SU-DHL-6 (cell line): Measurements from ENCODE around the gene SORCS2.

Experiments
- H2AFZ ChIP-seq: fragments of 200-600 bp; sonication (generic); 2 replicates; pipeline ENCODE4 v1.6.1; 2014; ENCODE audit warnings: low read depth, mild to moderate bottlenecking, moderate library complexity, mixed read lengths, antibody characterized with exemption, low read length; ENCODE audit not compliant: severe bottlenecking
- H3F3A ChIP-seq: fragments of 200-600 bp; shearing (Covaris generic); 2 replicates; pipeline ENCODE4 v1.6.0; 2016; ENCODE audit warnings: antibody characterized with exemption, mild to moderate bottlenecking; ENCODE audit not compliant: insufficient read depth
- H3K27ac ChIP-seq: fragments of 200-600 bp; sonication (generic); 2 replicates; pipeline ENCODE4 v1.5.1; 2016; ENCODE audit warnings: low read depth, mild to moderate bottlenecking, low read length, moderate library complexity, mixed read lengths
- H3K27me3 ChIP-seq: fragments of 200-600 bp; sonication (generic), shearing (Covaris generic); 2 replicates; pipeline ENCODE4 v1.6.0; 2014; ENCODE audit warnings: mild to moderate bottlenecking, low read length
- H3K36me3 ChIP-seq: fragments of 200-600 bp; sonication (generic); 2 replicates; pipeline ENCODE4 v1.6.1; 2014; ENCODE audit warnings: mild to moderate bottlenecking, low read length, mixed read lengths
- H3K4me2 ChIP-seq: fragments of 300-600, 200-600 bp; shearing (Covaris generic), sonication (generic); 2 replicates; pipeline ENCODE4 v1.6.0; 2014; ENCODE audit warnings: low read length, low read depth, mild to moderate bottlenecking; ENCODE audit not compliant: poor library complexity, severe bottlenecking
- H3K4me3 ChIP-seq: fragments of 200-600 bp; sonication (generic); 2 replicates; pipeline ENCODE4 v1.5.1; 2014; ENCODE audit warnings: antibody characterized with exemption, low read length, mild to moderate bottlenecking, mixed read lengths; ENCODE audit not compliant: insufficient read depth, poor library complexity, severe bottlenecking
- H3K79me2 ChIP-seq: fragments of 200-600 bp; sonication (generic); 2 replicates; pipeline ENCODE4 v1.6.1; 2014; ENCODE audit warnings: mild to moderate bottlenecking, low read length, moderate library complexity; ENCODE audit not compliant: insufficient read depth
- H3K9ac ChIP-seq: fragments of 200-600 bp; sonication (generic); 2 replicates; pipeline ENCODE4 v1.7.0; 2014; ENCODE audit warnings: mild to moderate bottlenecking, low read length
- H3K9me2 ChIP-seq: fragments of 200-600 bp; sonication (generic); replicated peaks from 2 replicates; pipeline ENCODE4 v1.6.1; 2014; ENCODE audit warnings: low read length; ENCODE audit not compliant: insufficient read depth
- H3K9me3 ChIP-seq: fragments of 200-600 bp; sonication (generic); 2 replicates; pipeline ENCODE4 v1.6.1; 2014; ENCODE audit warnings: low read length, mixed read lengths; ENCODE audit not compliant: insufficient read depth
- H4K20me1 ChIP-seq: fragments of 200-600 bp; sonication (generic); 2 replicates; pipeline ENCODE4 v1.6.1; 2014; ENCODE audit warnings: low read depth, mild to moderate bottlenecking, antibody characterized with exemption, low read length, moderate library complexity, mixed read lengths
- CTCF ChIP-seq: fragments of 200-600 bp; sonication (generic); IDR thresholded peaks from one replicate; pipeline ENCODE4 v1.5.1; 2017; ENCODE audit warnings: antibody characterized with exemption, mild to moderate bottlenecking, low read length, moderate library complexity; ENCODE audit not compliant: insufficient read depth, poor library complexity, severe bottlenecking
- EZH2phosphoT487 ChIP-seq: fragments of 200-600 bp; sonication (generic), shearing (Covaris generic); conservative IDR thresholded peaks from 2 replicates; pipeline ENCODE4 v1.6.1; 2018; ENCODE audit warnings: mild to moderate bottlenecking, antibody characterized with exemption, low read length, moderate library complexity, mixed read lengths

Gene SORCS2

GRCh38 chr4:7261536-7261935 lies 69.2 kb downstream of the SORCS2 start:
- Histone ChIP-seq H2AFZ (no peak overlapping the region), H4K20me1 (no peaks in the 10 kb centered on the region), H3F3A (no peaks in the 10 kb centered on the region), H3K27ac (no peak overlapping the region), H3K27me3 (no peaks in the 10 kb centered on the region), H3K4me2 (no peak overlapping the region), H3K9ac (no peak overlapping the region), H3K36me3 (no peaks in the 10 kb centered on the region), H3K79me2 (no peaks in the 10 kb centered on the region), H3K9me3 (no peaks in the 10 kb centered on the region), H3K9me2 (no peaks in the 10 kb centered on the region), H3K4me3 (no peak overlapping the region)
- TF ChIP-seq EZH2phosphoT487, result no peak
- TF ChIP-seq CTCF, result no peak

- Histone ChIP-seq H2AFZ (no peak overlapping the region), H3K4me2 (no peak overlapping the region), H3K9ac (no peak overlapping the region), H3K36me3 (no peaks in the 10 kb centered on the region), H4K20me1 (no peaks in the 10 kb centered on the region), H3K27ac (no peak overlapping the region), H3K27me3 (no peaks in the 10 kb centered on the region), H3K9me2 (no peaks in the 10 kb centered on the region), H3K9me3 (no peaks in the 10 kb centered on the region), H3K4me3 (no peak overlapping the region), H3F3A (no peaks in the 10 kb centered on the region), H3K79me2 (no peaks in the 10 kb centered on the region)
- TF ChIP-seq EZH2phosphoT487, result no peak
- TF ChIP-seq CTCF, result no peak
Observed at GRCh38 chr4:7262134-7262533, 69.8 kb downstream of the SORCS2 start.

GRCh38 chr4:7263166-7263565 lies 70.8 kb downstream of the SORCS2 start:
- H3K27me3 ChIP-seq, result no peaks in the 10 kb centered on the region
- H3K79me2 ChIP-seq, result no peaks in the 10 kb centered on the region
- no peaks in the 10 kb centered on the region for H4K20me1 ChIP-seq
- no peaks in the 10 kb centered on the region for H3K36me3 ChIP-seq
- no peak overlapping the region for H3K9ac ChIP-seq
- H3K4me3 ChIP-seq, result no peak overlapping the region
- no peaks in the 10 kb centered on the region for H3K9me3 ChIP-seq
- H2AFZ ChIP-seq, result no peak overlapping the region
- no peak overlapping the region for H3K4me2 ChIP-seq
- no peaks in the 10 kb centered on the region for H3F3A ChIP-seq
- H3K27ac ChIP-seq, result no peak overlapping the region
- no peak for TF ChIP-seq EZH2phosphoT487
- TF ChIP-seq CTCF, result no peak
- no peaks in the 10 kb centered on the region for H3K9me2 ChIP-seq

GRCh38 chr4:7264694-7265093 lies 72.4 kb downstream of the SORCS2 start:
- TF ChIP-seq EZH2phosphoT487 (no peak), CTCF (no peak)
- H3K4me2 ChIP-seq, result no peak overlapping the region
- H3K27ac ChIP-seq, result no peak overlapping the region
- no peak overlapping the region for H3K4me3 ChIP-seq
- no peaks in the 10 kb centered on the region for H3K9me3 ChIP-seq
- H3K9ac ChIP-seq, result no peak overlapping the region
- H3F3A ChIP-seq, result no peaks in the 10 kb centered on the region
- H3K79me2 ChIP-seq, result no peaks in the 10 kb centered on the region
- H3K27me3 ChIP-seq, result no peaks in the 10 kb centered on the region
- no peaks in the 10 kb centered on the region for H3K9me2 ChIP-seq
- no peaks in the 10 kb centered on the region for H3K36me3 ChIP-seq
- H2AFZ ChIP-seq, result no peak overlapping the region
- H4K20me1 ChIP-seq, result no peaks in the 10 kb centered on the region
